Keratinocyte (primary cell): ENCODE measurements around the gene TANC2.
"Not testable (repeated sequence)": the region's sequence is repeated elsewhere in the genome, so short reads cannot be mapped to it uniquely, and the experiment has no call there.

Experiments
- CTCF ChIP-seq, 3 experiments: IDR thresholded peaks in 1 of 3; conservative IDR thresholded peaks in 1 of 3; optimal IDR thresholded peaks in 1 of 3; 2 replicates in 2 of 3; 3 replicates in 1 of 3; pipeline versions ENCODE3 to v1.5.1; 2011; ENCODE audit warnings: low read length in 3 of 3, mild to moderate bottlenecking in 3 of 3, moderate library complexity in 2 of 3, control low read depth in 1 of 3, inconsistent platforms in 1 of 3; ENCODE audit not compliant: insufficient read depth in 2 of 3; ENCODE audit errors: extremely low read depth in 1 of 3
- EZH2 ChIP-seq: IDR thresholded peaks from one replicate; pipeline ENCODE4 v1.6.1; 2012; ENCODE audit warnings: inconsistent platforms, mild to moderate bottlenecking, low read length, moderate library complexity

- TF ChIP-seq CTCF (optimal IDR thresholded peaks at IDR 0.05 in 1 of 3, IDR thresholded peaks at IDR 0.05 in 1 of 3, conservative IDR thresholded peaks at IDR 0.05 in 1 of 3; ENCODE audit: extremely low read depth in 1 of 3, insufficient read depth in 2 of 3, low read length in 3 of 3); EZH2: not testable (repeated sequence)
These were observed 10.7 kb downstream of the TANC2 start for GRCh38 chr17:62976643-62977231.
